OCI-LY3 (cell line): Measurements from ENCODE around the gene MEI4.

ENCODE experiments used
- H2AFZ ChIP-seq: fragments of 200-600, 300-600 bp; shearing (Covaris generic); 2 replicates; pipeline ENCODE4 v1.6.0; 2014; ENCODE audit warnings: antibody characterized with exemption, low read depth, low read length
- H3K27ac ChIP-seq: fragments of 200-600, 300-600 bp; sonication (generic); 2 replicates; pipeline ENCODE4 v1.5.1; 2014; ENCODE audit warnings: mild to moderate bottlenecking, low read length, moderate library complexity, mixed read lengths
- H3K27me3 ChIP-seq: fragments of 200-600, 300-600 bp; sonication (generic); 2 replicates; pipeline ENCODE4 v1.6.1; 2014; ENCODE audit warnings: low read depth, low read length, mixed read lengths
- H3K36me3 ChIP-seq: fragments of 200-600, 300-600 bp; sonication (generic); replicated peaks from 2 replicates; pipeline ENCODE3; 2014; ENCODE audit warnings: low read depth, low read length, mixed read lengths
- H3K4me1 ChIP-seq: fragments of 300-600, 200-600 bp; sonication (generic); 2 replicates; pipeline ENCODE4 v1.6.1; 2014; ENCODE audit warnings: low read length, mixed read lengths
- H3K4me2 ChIP-seq: fragments of 200-600, 300-600 bp; sonication (generic); 2 replicates; pipeline ENCODE4 v1.6.1; 2014; ENCODE audit warnings: low read length, mixed read lengths
- H3K4me3 ChIP-seq: fragments of 300-600, 200-600 bp; sonication (generic); 2 replicates; pipeline ENCODE4 v1.5.1; 2014; ENCODE audit warnings: antibody characterized with exemption, mild to moderate bottlenecking, low read length, moderate library complexity
- H3K79me2 ChIP-seq: fragments of 300-600, 200-600 bp; shearing (Covaris generic); 2 replicates; pipeline ENCODE4 v1.6.1; 2014; ENCODE audit warnings: mild to moderate bottlenecking, low read length, mixed read lengths
- H3K9ac ChIP-seq: fragments of 300-600, 200-600 bp; shearing (Covaris generic); 2 replicates; pipeline ENCODE4 v1.6.0; 2014; ENCODE audit warnings: mild to moderate bottlenecking, low read length, moderate library complexity
- H3K9me3 ChIP-seq: fragments of 200-600, 300-600 bp; shearing (Covaris generic); 2 replicates; pipeline ENCODE4 v1.6.1; 2014; ENCODE audit warnings: low read length, mixed read lengths; ENCODE audit not compliant: insufficient read depth
- H4K20me1 ChIP-seq: fragments of 200-600, 300-600 bp; sonication (generic); 2 replicates; pipeline ENCODE4 v1.6.1; 2016; ENCODE audit warnings: low read length, mixed read lengths; ENCODE audit not compliant: insufficient read depth
- EZH2phosphoT487 ChIP-seq: fragments of 200-600 bp; shearing (Covaris generic); IDR thresholded peaks from 2 replicates; pipeline ENCODE4 v1.6.1; 2018; ENCODE audit warnings: antibody characterized with exemption, mixed run types, low read depth
- TF ChIP-seq, protein P1 (sequence below): fragments of 200-600, 300-600 bp; sonication (generic); IDR thresholded peaks from 2 replicates; pipeline ENCODE4 v1.5.1; 2014; ENCODE audit warnings: antibody characterized with exemption, low read length, low read depth

MEI4 gene

GRCh38 chr6:77962070-77962469 is 309.2 kb downstream of the MEI4 start:
- H3K36me3 ChIP-seq, result no peaks in the 10 kb centered on the region
- H3K4me1 ChIP-seq, result no peaks in the 10 kb centered on the region
- H3K27ac ChIP-seq, result no peak overlapping the region
- no peaks in the 10 kb centered on the region for H4K20me1 ChIP-seq
- H2AFZ ChIP-seq, result no peak overlapping the region
- no peak overlapping the region for H3K4me3 ChIP-seq
- H3K9ac ChIP-seq, result no peak overlapping the region
- no peaks in the 10 kb centered on the region for H3K27me3 ChIP-seq
- no peak for TF ChIP-seq EZH2phosphoT487
- TF ChIP-seq, protein P1, sequence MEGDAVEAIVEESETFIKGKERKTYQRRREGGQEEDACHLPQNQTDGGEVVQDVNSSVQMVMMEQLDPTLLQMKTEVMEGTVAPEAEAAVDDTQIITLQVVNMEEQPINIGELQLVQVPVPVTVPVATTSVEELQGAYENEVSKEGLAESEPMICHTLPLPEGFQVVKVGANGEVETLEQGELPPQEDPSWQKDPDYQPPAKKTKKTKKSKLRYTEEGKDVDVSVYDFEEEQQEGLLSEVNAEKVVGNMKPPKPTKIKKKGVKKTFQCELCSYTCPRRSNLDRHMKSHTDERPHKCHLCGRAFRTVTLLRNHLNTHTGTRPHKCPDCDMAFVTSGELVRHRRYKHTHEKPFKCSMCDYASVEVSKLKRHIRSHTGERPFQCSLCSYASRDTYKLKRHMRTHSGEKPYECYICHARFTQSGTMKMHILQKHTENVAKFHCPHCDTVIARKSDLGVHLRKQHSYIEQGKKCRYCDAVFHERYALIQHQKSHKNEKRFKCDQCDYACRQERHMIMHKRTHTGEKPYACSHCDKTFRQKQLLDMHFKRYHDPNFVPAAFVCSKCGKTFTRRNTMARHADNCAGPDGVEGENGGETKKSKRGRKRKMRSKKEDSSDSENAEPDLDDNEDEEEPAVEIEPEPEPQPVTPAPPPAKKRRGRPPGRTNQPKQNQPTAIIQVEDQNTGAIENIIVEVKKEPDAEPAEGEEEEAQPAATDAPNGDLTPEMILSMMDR, result no peak
- peaks cover 9% of the 10 kb centered on the region; the same call in 1 of the 2 replicates for H3K9me3 ChIP-seq
- H3K79me2 ChIP-seq, result no peaks in the 10 kb centered on the region
- H3K4me2 ChIP-seq, result no peak overlapping the region

DNA sequence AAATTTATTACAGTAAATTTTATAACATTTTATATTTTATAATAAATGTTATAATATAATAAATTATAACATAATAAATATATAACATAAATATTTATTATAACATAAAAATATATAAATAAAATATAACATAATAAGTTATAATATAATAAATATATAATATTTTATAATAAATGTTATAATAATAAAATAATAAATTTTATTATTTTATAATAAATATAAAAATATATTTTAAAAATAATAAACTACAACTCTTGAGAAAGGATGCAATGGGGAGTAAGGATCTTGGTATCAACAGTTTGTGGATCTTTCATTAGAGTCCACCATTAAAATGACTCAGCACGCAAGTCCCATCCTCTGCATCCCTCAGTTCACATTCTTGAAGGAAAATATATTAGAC is 312.6 kb downstream of the MEI4 start:
- H2AFZ ChIP-seq, result no peak overlapping the region
- H3K4me3 ChIP-seq, result no peak overlapping the region
- no peak overlapping the region for H3K27ac ChIP-seq
- no peaks in the 10 kb centered on the region for H3K4me1 ChIP-seq
- TF ChIP-seq, protein P1, result no peak
- no peak for TF ChIP-seq EZH2phosphoT487
- H3K27me3 ChIP-seq, result no peaks in the 10 kb centered on the region
- H3K9me3 ChIP-seq, result peaks cover 9% of the 10 kb centered on the region; the same call in 1 of the 2 replicates
- no peaks in the 10 kb centered on the region for H3K79me2 ChIP-seq
- H3K4me2 ChIP-seq, result no peak overlapping the region
- H3K9ac ChIP-seq, result no peak overlapping the region
- no peaks in the 10 kb centered on the region for H4K20me1 ChIP-seq
- no peaks in the 10 kb centered on the region for H3K36me3 ChIP-seq

DNA sequence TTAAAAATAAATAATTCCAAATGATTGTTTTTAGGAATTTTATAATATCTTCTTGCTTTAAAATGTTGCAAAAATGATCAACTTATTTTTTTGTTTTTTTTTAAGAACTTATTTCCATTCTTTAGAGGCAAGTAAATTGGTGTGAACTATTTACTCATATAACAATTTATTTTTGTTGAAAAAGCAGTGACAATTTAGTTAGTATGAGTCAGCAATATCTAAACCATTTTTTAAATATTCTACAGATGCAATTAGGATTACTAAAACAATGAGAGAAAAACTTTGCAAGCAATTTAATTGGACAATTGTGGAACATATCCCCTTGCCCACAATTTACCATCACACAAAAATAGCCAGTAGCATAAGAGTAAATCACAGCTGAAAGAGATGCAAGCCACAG is 319.5 kb downstream of the MEI4 start:
- no peak overlapping the region for H3K27ac ChIP-seq
- H3K9me3 ChIP-seq, result no peaks in the 10 kb centered on the region
- TF ChIP-seq, protein P1, result no peak
- TF ChIP-seq EZH2phosphoT487, result no peak

More for the DNA sequence above, 319.5 kb downstream of the MEI4 start:
- Histone ChIP-seq H3K4me3 (no peak overlapping the region), H3K27me3 (no peaks in the 10 kb centered on the region), H3K36me3 (no peaks in the 10 kb centered on the region), H3K79me2 (no peaks in the 10 kb centered on the region), H3K9ac (no peak overlapping the region), H4K20me1 (no peaks in the 10 kb centered on the region), H2AFZ (no peak overlapping the region), H3K4me1 (no peaks in the 10 kb centered on the region), H3K4me2 (no peak overlapping the region)
